ENCODE results near the gene CDH15.
A peak's percentile ranks its signal among the peaks of the same experiment; 100 is the strongest.

CDH15 gene

DNA sequence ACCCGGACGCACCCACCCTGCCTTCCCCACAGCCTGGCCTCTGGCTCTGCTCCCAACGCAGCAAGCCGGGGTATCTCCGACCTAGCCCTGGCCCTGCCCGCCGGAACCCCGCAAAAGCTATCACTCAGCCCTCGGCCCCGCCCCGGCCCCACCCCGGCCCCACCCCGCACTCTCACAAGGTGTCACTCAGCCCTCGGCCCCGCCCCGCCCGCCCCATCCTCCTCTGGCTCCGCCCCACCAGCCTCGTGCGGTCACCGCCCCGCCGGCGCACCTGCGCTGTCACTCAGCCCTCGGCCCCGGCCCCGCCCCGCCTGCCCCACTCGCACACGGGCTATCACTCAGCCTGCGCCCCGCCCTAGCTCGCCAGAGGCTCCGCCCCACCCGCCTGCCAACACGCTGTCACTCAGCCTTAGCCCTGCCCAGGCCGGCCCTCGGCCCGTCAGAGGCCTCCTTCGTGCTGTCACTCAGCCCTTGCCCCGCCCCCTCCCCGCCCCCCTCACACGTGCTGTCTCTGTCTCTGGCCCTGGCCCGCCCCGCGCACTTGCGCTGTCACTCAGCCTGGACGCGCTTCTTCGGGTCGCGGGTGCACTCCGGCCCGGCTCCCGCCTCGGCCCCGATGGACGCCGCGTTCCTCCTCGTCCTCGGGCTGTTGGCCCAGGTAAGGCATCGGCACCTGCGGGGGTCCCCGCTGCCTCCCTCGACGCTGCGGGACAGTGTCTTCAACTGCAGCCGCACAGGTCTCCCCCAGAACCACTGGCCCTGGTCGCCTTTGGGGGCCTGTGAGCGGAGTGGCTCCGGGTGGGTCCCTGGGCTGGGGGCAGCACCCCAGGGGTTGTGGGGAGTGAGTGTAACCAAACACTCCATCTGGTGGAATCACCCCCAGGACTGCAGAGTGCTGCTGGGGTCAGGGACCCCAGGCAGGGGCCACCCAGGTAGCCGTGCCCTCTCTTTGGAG is at the start of gene CDH15:
TSS of gene CDH15 (plus strand) at position 533 of the 955 bp plus-strand sequence. CDS start at position 617, 84 bp downstream.
- DNase-seq: peak; percentile 98

- DNase-seq: no peak
Measured at GRCh38 chr16:89122322-89122851, 49.2 kb upstream of the CDH15 start.

DNA sequence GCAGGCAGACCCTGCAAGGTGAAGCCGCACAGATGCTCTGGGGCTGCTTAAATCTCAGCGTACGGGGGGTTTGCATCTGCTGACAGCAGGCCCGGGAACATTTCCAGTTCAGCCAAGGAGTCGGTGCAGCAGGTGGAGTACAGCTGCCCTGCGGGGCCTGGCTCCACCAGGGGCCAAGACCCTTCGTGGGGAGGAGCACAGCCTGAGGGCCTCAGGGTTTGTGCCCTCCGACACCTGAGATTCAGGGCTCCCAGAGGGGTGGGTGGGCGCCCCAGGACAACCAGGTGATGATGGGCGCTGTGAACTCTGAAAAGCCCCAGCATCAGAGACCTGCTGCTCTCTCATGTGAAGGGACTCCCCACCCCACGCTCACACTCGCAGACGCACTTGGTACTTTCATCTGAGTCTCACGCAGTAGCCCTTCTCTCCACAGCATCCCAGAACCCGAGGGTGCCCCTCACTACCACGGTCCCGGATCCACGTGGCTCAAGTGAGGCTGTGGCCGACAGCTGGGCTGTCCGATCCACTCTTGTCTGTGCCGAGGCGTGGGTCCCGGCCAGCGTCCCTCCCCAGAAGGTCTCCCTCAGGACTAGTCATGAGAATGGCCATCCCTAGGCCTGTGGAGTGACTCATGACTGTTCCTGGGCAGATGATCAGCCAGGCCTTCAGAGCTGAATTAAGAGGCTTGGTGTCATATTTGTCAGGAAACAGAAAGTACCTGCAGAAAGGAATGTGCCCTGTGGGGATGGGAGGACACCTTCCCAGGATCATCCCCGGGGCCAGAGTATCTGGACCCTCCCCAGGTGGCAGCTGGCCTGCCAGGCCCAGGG is 48.3 kb upstream of the CDH15 start:
- no peak for DNase-seq

- no peak for DNase-seq
Measured at GRCh38 chr16:89123831-89124100, 47.8 kb upstream of the CDH15 start.

DNA sequence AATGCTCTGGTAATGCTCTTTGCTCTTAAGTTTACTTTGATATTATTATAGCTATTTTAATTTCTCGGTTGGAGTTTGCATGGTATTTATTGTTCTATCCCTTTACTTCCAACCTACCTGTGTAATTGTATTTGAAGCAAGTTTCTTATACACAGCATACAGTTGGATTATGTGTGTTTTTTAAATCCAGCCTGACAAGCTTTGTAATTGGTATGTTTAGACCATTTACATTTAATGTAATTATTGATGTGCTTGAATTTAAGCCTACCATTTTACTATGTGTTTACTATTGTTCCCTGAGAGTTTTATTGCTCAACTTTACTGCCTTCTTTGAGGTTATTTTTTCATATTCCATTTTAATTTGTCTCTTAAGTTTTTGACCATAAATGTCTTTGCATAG is 42.2 kb upstream of the CDH15 start:
- no peak for DNase-seq

DNA sequence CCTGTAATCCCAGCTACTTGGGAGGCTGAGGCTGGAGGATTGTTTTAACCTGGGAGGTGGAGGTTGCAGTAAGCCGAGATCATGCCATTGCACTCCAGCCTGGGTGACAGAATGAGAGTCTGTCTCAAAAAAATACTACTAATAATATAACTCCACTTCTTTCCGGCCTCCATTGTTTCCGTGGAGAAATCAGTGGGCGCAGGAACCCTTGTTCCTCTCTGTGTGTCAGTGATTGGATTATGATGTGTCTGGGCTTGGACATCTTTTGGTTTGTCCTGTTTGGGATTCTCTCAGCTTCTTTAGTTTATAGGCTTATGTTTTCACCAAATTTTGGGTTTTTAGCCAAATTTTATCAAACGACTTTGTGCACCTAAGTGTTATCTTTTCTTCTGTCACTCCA is 41.1 kb upstream of the CDH15 start:
- DNase-seq: no peak

GRCh38 chr16:89131783-89132182 is 39.8 kb upstream of the CDH15 start:
- no peak for DNase-seq

- DNase-seq: no peak
Measured at GRCh38 chr16:89132194-89133005, 39.1 kb upstream of the CDH15 start.

DNA sequence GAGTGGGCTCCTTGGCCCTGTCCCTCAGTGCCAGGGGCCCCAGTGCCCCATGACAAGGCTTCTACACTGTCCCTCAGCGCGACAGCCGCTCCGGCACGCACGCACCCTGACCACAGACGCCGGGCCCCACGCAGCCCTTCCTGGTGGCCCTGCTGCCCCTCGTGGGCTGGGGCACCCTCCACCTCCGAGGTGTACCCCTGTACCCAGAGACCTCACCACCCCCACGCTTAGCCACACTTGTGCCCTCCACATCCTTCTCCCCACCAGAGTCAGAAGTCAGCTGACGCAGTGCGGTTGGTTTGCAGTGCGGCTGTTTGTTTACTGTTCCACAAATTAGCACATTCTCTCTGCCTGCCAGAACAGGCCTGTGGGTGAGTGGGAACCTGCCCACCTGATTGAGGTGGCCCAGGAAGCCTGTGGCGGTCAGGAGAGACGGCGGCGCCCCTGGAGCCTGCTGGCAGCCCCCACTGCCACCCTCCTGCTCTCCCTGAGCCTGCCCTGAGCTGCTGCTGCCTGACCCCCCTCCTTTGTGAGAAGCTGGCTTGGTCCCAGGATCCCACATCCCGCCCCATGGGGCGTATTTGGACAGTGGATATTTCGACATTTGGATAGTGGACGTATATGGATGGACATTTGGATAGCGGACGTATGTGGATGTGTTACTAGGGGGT is 38.0 kb upstream of the CDH15 start:
- DNase-seq: no peak

GRCh38 chr16:89134269-89134668 is 37.3 kb upstream of the CDH15 start:
- no peak for DNase-seq

DNA sequence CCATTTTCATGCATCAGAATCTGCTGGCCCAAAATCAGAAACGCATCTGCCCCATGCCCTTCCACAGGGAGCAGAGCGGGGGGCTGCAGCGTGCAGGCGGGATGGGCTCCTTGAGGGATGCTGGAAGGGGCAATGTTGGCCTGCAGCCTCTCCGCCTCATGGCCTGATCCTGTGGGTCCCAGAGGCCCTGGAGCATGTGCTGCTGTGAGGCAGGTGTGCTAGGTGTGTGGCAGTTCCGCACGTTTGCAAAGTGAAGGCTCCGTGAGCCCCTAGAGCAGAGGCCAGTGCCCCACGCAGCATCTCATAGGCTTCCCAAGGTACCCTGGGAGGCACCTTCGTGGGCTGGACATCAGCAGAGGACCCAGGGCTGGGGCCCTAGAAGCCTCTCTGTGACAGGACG is 36.4 kb upstream of the CDH15 start:
- no peak for DNase-seq

- DNase-seq: no peak
Measured at GRCh38 chr16:89135971-89136765, 35.4 kb upstream of the CDH15 start.

DNA sequence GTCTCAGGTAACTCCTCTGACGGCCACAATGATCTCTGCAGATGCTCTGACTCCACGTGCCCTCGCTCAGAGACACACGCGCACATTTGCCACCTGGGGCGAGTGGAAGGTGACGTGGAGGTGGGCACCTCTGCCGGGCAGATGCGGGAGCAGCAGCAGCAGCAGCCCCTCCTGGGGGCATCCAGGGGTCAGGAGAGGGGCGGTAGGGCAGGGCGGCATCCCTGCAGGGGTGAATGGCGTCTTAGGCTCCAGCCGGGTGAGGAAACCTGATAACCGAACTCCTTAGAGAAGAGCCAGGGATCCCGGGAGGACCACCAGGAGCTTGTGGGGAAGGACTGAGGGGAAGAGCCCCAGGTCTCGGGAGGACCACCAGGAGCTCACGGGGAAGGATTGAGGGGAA is 34.6 kb upstream of the CDH15 start:
- no peak for DNase-seq

DNA sequence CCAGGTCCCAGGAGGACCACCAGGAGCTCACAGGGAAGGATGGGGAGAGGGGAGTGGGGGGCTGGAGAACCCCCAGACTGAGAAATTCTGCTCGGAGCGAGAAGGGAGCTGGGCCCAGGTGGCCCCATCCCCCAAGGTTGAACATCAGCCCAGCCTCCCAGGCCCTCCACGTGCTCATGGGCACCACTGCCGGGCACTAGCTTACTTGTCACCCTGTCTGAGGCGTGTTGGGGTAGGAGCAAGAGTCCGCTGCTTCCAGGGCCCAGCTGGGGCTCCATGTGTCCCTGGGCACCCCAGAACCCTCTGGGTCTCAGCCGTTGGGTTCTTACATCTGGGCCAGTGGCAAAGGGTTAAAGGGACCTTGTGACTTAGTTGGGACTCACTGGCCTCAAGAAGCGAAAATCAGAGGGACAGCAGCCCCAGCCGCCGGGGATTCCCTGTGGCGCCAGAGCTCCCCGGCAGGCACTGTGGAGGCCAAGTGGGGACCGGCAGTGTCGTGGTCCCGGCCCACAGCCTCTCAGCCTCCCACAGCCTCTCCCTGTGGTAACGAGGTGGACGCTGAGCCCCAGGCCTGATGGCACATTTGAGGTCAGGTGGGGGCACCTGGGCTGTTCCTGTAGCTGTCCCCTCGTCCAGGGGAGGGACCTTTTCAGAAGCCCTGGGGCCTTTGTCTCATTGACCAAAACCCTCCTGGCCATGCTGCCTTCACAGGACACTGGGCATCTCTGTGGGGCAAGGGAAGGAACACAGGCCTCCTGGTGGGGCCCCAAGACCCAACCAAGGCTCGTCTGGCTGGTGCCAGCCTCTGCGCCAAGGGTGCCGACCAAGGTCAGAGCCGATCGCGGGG is 33.7 kb upstream of the CDH15 start:
- no peak for DNase-seq

GRCh38 chr16:89138513-89138795 is 33.1 kb upstream of the CDH15 start:
- DNase-seq: no peak

DNA sequence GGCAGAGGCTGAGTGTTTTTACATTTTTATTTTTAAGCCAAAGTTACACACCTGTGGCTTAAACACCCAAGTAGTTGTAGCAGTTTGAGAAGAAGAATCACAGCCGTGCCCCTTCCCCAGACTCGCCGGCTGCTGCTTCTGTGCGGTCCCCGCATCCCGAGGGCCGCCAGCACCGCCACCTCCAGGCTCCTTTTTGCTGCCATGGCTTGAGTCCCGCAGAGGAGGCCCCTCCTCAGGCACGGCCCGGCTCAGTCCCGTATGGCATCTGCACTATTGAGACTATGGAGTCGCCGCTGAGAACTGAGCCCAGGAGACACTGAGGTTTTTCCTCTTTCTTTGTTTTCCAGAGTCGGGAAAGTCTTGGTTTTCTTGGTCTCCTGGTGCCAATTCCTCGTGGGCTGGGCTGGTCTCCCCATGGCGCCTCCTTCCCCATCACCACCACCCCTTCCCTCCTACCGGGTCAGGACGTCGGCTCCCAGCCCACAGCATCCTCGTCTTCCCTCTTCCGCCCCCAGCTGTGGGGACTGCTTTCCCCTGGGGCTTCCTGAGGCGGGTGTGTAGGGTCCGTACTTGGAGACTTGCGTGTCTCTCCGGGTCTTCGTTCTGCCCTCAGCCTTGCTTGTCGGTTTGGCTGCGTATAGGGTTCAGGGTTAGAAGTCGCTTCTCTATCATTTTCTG is 32.6 kb upstream of the CDH15 start:
- no peak for DNase-seq

DNA sequence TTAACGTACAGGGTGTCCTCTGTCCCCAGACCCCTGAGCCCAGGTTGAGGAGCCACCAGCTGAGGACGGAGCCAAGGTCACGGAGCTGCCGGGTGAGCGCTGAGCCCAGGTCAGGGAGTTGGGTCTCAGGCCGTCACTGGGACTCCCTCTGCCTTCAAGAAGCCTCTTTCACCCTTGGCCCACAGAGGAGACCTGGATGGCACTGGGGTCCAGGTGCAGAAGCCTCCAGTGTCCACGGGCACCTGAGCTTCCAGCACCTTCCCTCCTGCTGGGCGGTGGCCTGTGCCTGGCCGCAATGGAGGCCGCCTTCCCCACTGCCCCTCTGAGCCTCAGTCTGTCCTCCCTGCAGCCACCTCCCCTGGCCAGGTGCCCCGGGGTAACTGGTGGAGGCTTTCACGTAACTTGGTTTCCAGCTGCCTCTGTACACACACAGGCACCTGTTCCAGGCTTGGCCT is 31.6 kb upstream of the CDH15 start:
- no peak for DNase-seq

DNA sequence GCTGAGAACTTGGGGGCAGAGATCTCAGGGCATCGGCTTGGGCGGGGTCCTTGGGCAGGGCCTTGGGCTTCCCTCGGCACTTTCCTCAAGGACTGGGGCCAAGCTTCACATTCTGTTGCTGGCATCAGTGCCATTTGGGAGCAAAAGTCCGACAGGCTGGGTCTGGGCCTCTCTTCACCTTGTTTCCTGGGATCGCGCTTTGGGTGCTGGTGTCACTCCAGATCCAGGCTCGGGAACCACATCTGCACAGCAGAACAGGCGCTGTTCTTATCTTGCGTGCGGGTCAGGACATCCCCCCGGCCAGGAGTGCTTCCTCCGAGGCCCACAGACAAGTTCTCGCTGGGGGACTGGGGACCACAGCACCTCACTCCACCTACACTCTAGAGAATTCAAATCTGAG is 31.1 kb upstream of the CDH15 start:
- DNase-seq: no peak

GRCh38 chr16:89140981-89141883 is 30.3 kb upstream of the CDH15 start:
- DNase-seq: no peak

Data from OCI-M1 (cell line).